SK-N-SH treated with all-trans-retinoic acid at 6 μM for 48 hours (cell line): Measurements from ENCODE around the gene RRBP1.

Source experiments
- ATAC-seq: fragments of 200-7000 bp; cut with Tn5 transposase; 3 replicates; pipeline ENCODE4 v1.9.1; 2020; ENCODE audit warnings: mild to moderate bottlenecking, moderate library complexity
- ARNTL ChIP-seq: fragments of 450-650 bp; formaldehyde crosslinking; IDR thresholded peaks from 2 replicates; pipeline ENCODE4 v1.5.0; 2020; ENCODE audit warnings: low read depth, mild to moderate bottlenecking, moderate library complexity, borderline replicate concordance
- BACH2 ChIP-seq: fragments of 250-450 bp; sonication (Bioruptor Pico); IDR thresholded peaks from 2 replicates; pipeline ENCODE4 v1.9.0; 2021; ENCODE audit warnings: mild to moderate bottlenecking, borderline replicate concordance
- CSDC2 ChIP-seq: fragments of 250-450 bp; sonication (Bioruptor Pico); IDR thresholded peaks from 2 replicates; pipeline ENCODE4 v1.5.0; 2020; ENCODE audit warnings: mild to moderate bottlenecking, moderate library complexity
- ESRRG ChIP-seq: fragments of 250-450 bp; sonication (Bioruptor Pico); IDR thresholded peaks from 2 replicates; pipeline ENCODE4 v1.6.1; 2021; ENCODE audit warnings: mild to moderate bottlenecking
- GLIS3 ChIP-seq: fragments of 250-450 bp; sonication (Bioruptor Pico); IDR thresholded peaks from 2 replicates; pipeline ENCODE4 v1.5.0; 2020; ENCODE audit warnings: mild to moderate bottlenecking, moderate library complexity
- ISL1 ChIP-seq: fragments of 250-450 bp; sonication (Bioruptor Pico); IDR thresholded peaks from 2 replicates; pipeline ENCODE4 v2.1.2; 2022; ENCODE audit warnings: mild to moderate bottlenecking, moderate library complexity
- OSR1 ChIP-seq: fragments of 250-450 bp; sonication (Bioruptor Pico); IDR thresholded peaks from 2 replicates; pipeline ENCODE4 v1.8.0; 2022; ENCODE audit warnings: moderate library complexity, mild to moderate bottlenecking, inconsistent platforms
- PPARA ChIP-seq: fragments of 250-450 bp; sonication (Bioruptor Pico); IDR thresholded peaks from 2 replicates; pipeline ENCODE4 v1.5.0; 2020; ENCODE audit warnings: mild to moderate bottlenecking, borderline replicate concordance
- RARB ChIP-seq: fragments of 250-450 bp; sonication (Bioruptor Pico); IDR thresholded peaks from 2 replicates; pipeline ENCODE4 v1.8.0; 2021; ENCODE audit warnings: mild to moderate bottlenecking, moderate library complexity
- SNAI2 ChIP-seq: fragments of 250-450 bp; sonication (Bioruptor Pico); IDR thresholded peaks from 2 replicates; pipeline ENCODE4 v1.5.0; 2020; ENCODE audit warnings: mild to moderate bottlenecking, moderate library complexity
- TCF4 ChIP-seq: fragments of 250-450 bp; sonication (Bioruptor Pico); IDR thresholded peaks from 2 replicates; pipeline ENCODE4 v1.8.0; 2021; ENCODE audit warnings: mild to moderate bottlenecking, moderate library complexity, borderline replicate concordance
- TOX ChIP-seq: fragments of 250-450 bp; sonication (Bioruptor Pico); IDR thresholded peaks from 2 replicates; pipeline ENCODE4 v1.8.0; 2021; ENCODE audit warnings: mild to moderate bottlenecking, moderate library complexity, borderline replicate concordance
- ZC3H10 ChIP-seq: fragments of 250-450 bp; sonication (Bioruptor Pico); IDR thresholded peaks from 2 replicates; pipeline ENCODE4 v1.5.1; 2021; ENCODE audit warnings: mild to moderate bottlenecking, moderate library complexity
- ZFP3 ChIP-seq: fragments of 250-450 bp; sonication (Bioruptor Pico); IDR thresholded peaks from 2 replicates; pipeline ENCODE4 v1.5.0; 2020; ENCODE audit warnings: mild to moderate bottlenecking, moderate library complexity
- ZFP30 ChIP-seq: fragments of 450-650 bp; formaldehyde crosslinking; IDR thresholded peaks from 2 replicates; pipeline ENCODE4 v1.5.0; 2022; ENCODE audit warnings: mild to moderate bottlenecking, moderate library complexity
- ZNF70 ChIP-seq: fragments of 450-650 bp; formaldehyde crosslinking; IDR thresholded peaks from 2 replicates; pipeline ENCODE4 v1.5.0; 2020; ENCODE audit warnings: mild to moderate bottlenecking, moderate library complexity
- ZNF8 ChIP-seq: fragments of 450-650 bp; formaldehyde crosslinking; IDR thresholded peaks from 2 replicates; pipeline ENCODE4 v1.5.0; 2020; ENCODE audit warnings: mild to moderate bottlenecking, moderate library complexity
- TF ChIP-seq, protein P1 (sequence below): fragments of 250-450 bp; sonication (Bioruptor Pico); IDR thresholded peaks from 2 replicates; pipeline ENCODE4 v1.8.0; 2021; ENCODE audit warnings: low read depth, mild to moderate bottlenecking, moderate library complexity, borderline replicate concordance
- TF ChIP-seq, protein P2 (sequence below): fragments of 250-450 bp; sonication (Bioruptor Pico); IDR thresholded peaks from 2 replicates; pipeline ENCODE4 v1.5.1; 2020; ENCODE audit warnings: low read depth, mild to moderate bottlenecking, moderate library complexity
- TF ChIP-seq, protein P3 (sequence below): fragments of 250-450 bp; sonication (Bioruptor Pico); IDR thresholded peaks from 2 replicates; pipeline ENCODE4 v1.5.1; 2021; ENCODE audit warnings: mild to moderate bottlenecking, moderate library complexity
- TF ChIP-seq, protein P4 (sequence below): fragments of 250-450 bp; sonication (Bioruptor Pico); IDR thresholded peaks from 2 replicates; pipeline ENCODE4 v1.5.0; 2020; ENCODE audit warnings: mild to moderate bottlenecking, moderate library complexity
- TF ChIP-seq, protein P5 (sequence below): fragments of 250-450 bp; sonication (Bioruptor Pico); IDR thresholded peaks from 2 replicates; pipeline ENCODE4 v1.8.0; 2020; ENCODE audit warnings: mild to moderate bottlenecking, moderate library complexity, borderline replicate concordance

Gene RRBP1

DNA sequence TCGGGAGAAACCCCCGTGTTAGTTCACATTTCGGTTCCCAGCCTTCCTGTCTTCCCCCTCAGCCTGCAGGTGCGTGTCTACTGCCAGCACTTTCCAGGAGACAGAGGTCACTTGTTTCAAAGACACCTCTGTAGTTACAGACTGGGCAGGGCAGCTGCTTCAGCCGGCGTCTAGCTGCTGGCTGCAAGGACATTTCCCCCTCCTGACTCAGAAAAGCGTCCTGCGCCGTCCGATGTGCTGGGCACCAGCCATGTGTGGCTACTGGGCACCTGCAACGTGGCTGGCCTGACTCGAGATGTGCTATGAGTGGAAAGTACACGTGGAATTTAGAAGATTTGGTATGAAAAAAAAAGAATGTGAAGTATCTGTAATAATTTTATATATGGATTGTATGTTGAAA is 37.6 kb downstream of the RRBP1 start:
- TF ChIP-seq ZC3H10 (CRISPR knock-in tag): no peak
- TF ChIP-seq, protein P1, sequence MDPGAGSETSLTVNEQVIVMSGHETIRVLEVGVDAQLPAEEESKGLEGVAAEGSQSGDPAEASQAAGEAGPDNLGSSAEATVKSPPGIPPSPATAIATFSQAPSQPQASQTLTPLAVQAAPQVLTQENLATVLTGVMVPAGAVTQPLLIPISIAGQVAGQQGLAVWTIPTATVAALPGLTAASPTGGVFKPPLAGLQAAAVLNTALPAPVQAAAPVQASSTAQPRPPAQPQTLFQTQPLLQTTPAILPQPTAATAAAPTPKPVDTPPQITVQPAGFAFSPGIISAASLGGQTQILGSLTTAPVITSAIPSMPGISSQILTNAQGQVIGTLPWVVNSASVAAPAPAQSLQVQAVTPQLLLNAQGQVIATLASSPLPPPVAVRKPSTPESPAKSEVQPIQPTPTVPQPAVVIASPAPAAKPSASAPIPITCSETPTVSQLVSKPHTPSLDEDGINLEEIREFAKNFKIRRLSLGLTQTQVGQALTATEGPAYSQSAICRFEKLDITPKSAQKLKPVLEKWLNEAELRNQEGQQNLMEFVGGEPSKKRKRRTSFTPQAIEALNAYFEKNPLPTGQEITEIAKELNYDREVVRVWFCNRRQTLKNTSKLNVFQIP: no peak
- no peak for TF ChIP-seq RARB
- TF ChIP-seq OSR1: no peak
- no peak for TF ChIP-seq PPARA (CRISPR knock-in tag)
- TF ChIP-seq, protein P2, sequence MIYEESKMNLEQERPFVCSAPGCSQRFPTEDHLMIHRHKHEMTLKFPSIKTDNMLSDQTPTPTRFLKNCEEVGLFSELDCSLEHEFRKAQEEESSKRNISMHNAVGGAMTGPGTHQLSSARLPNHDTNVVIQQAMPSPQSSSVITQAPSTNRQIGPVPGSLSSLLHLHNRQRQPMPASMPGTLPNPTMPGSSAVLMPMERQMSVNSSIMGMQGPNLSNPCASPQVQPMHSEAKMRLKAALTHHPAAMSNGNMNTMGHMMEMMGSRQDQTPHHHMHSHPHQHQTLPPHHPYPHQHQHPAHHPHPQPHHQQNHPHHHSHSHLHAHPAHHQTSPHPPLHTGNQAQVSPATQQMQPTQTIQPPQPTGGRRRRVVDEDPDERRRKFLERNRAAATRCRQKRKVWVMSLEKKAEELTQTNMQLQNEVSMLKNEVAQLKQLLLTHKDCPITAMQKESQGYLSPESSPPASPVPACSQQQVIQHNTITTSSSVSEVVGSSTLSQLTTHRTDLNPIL (CRISPR knock-in tag): no peak
- no peak for TF ChIP-seq ARNTL
- TF ChIP-seq ESRRG (CRISPR knock-in tag): no peak
- no peak for TF ChIP-seq TCF4
- no peak for TF ChIP-seq GLIS3 (CRISPR knock-in tag)
- ATAC-seq: no peak

DNA sequence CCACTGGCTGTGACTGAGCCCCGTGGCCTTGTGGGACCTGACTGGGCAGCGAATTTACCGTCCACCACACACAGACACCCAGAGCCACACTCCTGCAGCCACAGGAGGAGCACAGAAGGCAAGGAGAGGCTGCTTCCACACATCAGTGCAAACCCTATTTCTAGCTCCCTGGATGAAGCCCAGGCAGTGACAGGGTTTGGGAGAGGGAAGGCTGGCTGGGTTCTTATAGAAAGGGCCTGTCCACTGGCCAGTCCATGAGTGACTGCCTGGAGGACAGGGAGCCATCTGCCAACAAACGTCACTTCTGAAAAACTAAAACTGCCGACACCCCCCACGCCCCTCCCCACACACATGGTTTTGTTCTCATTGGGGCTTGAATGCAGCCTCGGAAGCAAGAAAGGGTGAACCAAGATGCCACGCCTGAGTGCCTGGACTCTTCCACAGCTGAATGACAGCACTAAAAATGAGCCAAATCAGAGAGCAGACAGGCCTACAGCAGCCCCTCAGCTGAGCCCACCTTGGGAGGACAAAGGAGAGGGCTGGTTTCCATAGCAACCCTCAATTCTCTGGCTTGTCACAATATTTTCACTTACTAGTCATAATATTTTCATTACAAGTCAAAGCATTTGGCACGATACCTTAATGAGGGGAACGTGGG is 38.4 kb downstream of the RRBP1 start:
- TF ChIP-seq GLIS3 (CRISPR knock-in tag): no peak
- TF ChIP-seq ESRRG (CRISPR knock-in tag): no peak
- no peak for TF ChIP-seq ZNF70
- TF ChIP-seq CSDC2 (CRISPR knock-in tag): no peak
- TF ChIP-seq SNAI2 (CRISPR knock-in tag): no peak
- no peak for TF ChIP-seq OSR1
- TF ChIP-seq PPARA (CRISPR knock-in tag): no peak
- TF ChIP-seq ZFP30: no peak
- TF ChIP-seq, protein P3, sequence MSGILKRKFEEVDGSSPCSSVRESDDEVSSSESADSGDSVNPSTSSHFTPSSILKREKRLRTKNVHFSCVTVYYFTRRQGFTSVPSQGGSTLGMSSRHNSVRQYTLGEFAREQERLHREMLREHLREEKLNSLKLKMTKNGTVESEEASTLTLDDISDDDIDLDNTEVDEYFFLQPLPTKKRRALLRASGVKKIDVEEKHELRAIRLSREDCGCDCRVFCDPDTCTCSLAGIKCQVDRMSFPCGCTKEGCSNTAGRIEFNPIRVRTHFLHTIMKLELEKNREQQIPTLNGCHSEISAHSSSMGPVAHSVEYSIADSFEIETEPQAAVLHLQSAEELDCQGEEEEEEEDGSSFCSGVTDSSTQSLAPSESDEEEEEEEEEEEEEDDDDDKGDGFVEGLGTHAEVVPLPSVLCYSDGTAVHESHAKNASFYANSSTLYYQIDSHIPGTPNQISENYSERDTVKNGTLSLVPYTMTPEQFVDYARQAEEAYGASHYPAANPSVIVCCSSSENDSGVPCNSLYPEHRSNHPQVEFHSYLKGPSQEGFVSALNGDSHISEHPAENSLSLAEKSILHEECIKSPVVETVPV (CRISPR knock-in tag): no peak
- TF ChIP-seq TCF4: no peak
- TF ChIP-seq, protein P4, sequence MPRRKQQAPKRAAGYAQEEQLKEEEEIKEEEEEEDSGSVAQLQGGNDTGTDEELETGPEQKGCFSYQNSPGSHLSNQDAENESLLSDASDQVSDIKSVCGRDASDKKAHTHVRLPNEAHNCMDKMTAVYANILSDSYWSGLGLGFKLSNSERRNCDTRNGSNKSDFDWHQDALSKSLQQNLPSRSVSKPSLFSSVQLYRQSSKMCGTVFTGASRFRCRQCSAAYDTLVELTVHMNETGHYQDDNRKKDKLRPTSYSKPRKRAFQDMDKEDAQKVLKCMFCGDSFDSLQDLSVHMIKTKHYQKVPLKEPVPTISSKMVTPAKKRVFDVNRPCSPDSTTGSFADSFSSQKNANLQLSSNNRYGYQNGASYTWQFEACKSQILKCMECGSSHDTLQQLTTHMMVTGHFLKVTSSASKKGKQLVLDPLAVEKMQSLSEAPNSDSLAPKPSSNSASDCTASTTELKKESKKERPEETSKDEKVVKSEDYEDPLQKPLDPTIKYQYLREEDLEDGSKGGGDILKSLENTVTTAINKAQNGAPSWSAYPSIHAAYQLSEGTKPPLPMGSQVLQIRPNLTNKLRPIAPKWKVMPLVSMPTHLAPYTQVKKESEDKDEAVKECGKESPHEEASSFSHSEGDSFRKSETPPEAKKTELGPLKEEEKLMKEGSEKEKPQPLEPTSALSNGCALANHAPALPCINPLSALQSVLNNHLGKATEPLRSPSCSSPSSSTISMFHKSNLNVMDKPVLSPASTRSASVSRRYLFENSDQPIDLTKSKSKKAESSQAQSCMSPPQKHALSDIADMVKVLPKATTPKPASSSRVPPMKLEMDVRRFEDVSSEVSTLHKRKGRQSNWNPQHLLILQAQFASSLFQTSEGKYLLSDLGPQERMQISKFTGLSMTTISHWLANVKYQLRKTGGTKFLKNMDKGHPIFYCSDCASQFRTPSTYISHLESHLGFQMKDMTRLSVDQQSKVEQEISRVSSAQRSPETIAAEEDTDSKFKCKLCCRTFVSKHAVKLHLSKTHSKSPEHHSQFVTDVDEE (CRISPR knock-in tag): no peak
- ATAC-seq: no peak

DNA sequence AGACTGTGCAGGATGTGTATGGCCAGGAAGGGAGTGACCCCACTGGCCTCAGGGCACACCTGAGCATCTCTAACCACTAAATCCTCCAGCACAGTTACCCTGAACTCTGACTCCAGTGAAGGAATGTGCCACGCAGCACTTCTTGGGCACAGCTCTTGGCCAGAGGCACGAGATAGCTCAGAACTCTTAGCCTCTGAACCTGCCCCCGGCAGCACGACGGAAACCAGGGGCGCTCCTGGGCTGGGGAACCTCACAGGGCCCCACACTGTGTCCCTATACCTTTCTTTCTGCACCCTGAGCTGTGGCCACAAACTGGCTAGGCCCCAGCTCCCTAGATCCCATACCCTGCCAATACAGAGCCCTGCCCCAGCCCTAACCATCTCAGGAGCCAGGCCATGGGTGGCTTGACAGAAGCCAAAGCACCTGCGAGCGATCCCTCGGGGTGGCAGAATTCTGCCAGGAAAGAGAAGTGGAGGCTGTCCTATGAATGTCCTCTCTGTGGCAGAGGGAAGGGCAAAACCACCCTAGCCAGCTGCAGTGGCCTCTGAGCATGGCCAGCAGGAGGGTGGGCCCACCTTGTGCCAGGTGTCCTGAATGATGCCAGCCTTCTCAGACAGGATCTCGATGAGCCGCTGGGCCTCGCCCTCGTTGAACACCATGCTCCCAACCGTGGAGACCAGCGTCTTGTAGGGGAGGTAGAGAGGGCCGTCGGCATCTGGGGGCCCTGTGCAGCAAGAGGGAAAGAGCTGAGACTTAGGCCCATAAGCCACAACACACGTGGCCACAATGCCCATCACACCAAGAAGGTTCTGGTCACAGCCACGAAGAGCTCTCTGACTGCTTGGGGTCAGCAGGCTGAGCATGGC is 39.4 kb downstream of the RRBP1 start:
- no peak for ATAC-seq
- TF ChIP-seq RARB (no peak), TCF4 (no peak), ISL1 (CRISPR knock-in tag) (no peak), ZNF70 (no peak), GLIS3 (CRISPR knock-in tag) (no peak), BACH2 (CRISPR knock-in tag) (no peak), ZNF8 (CRISPR knock-in tag) (no peak), ZFP30 (no peak), ESRRG (CRISPR knock-in tag) (no peak), ZC3H10 (CRISPR knock-in tag) (no peak), SNAI2 (CRISPR knock-in tag) (no peak), TOX (CRISPR knock-in tag) (no peak), ARNTL (no peak), ZFP3 (CRISPR knock-in tag) (no peak), PPARA (CRISPR knock-in tag) (no peak), OSR1 (no peak)
- TF ChIP-seq, protein P3 (CRISPR knock-in tag): no peak
- TF ChIP-seq, protein P4 (CRISPR knock-in tag): no peak
- TF ChIP-seq, protein P5, sequence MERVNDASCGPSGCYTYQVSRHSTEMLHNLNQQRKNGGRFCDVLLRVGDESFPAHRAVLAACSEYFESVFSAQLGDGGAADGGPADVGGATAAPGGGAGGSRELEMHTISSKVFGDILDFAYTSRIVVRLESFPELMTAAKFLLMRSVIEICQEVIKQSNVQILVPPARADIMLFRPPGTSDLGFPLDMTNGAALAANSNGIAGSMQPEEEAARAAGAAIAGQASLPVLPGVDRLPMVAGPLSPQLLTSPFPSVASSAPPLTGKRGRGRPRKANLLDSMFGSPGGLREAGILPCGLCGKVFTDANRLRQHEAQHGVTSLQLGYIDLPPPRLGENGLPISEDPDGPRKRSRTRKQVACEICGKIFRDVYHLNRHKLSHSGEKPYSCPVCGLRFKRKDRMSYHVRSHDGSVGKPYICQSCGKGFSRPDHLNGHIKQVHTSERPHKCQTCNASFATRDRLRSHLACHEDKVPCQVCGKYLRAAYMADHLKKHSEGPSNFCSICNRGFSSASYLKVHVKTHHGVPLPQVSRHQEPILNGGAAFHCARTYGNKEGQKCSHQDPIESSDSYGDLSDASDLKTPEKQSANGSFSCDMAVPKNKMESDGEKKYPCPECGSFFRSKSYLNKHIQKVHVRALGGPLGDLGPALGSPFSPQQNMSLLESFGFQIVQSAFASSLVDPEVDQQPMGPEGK (CRISPR knock-in tag): no peak
